ENCODE measurements around the gene NOX4.

DNA sequence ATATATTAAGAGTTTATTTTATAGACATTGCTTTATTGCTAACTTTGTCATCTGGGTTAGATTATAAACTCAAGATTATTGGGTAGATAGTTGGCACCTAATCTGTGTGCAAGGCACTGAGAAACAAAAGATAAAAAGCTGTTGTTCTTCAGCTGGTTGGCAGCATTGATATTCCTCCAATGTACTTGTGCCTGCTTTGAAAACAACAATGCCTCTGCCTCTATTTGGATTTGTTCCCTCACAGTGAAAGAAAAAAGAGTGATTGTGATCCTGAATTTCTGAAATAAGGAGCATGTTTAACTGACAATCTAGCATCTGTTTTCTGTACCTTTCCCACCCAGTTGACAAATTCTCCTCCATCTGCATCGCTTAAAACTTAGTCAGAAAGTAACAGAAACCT, 215.2 kb downstream of the NOX4 start:
- TF ChIP-seq, protein P1, sequence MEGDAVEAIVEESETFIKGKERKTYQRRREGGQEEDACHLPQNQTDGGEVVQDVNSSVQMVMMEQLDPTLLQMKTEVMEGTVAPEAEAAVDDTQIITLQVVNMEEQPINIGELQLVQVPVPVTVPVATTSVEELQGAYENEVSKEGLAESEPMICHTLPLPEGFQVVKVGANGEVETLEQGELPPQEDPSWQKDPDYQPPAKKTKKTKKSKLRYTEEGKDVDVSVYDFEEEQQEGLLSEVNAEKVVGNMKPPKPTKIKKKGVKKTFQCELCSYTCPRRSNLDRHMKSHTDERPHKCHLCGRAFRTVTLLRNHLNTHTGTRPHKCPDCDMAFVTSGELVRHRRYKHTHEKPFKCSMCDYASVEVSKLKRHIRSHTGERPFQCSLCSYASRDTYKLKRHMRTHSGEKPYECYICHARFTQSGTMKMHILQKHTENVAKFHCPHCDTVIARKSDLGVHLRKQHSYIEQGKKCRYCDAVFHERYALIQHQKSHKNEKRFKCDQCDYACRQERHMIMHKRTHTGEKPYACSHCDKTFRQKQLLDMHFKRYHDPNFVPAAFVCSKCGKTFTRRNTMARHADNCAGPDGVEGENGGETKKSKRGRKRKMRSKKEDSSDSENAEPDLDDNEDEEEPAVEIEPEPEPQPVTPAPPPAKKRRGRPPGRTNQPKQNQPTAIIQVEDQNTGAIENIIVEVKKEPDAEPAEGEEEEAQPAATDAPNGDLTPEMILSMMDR (IDR thresholded peaks at IDR 0.05), result no peak
- TF ChIP-seq POLR2A (IDR thresholded peaks at IDR 0.05) (no peak), POLR2AphosphoS5 (IDR thresholded peaks at IDR 0.05) (no peak)
